22Rv1 (cell line): ENCODE measurements around the gene SLC16A5.
A peak's percentile ranks its signal among the peaks of the same experiment; 100 is the strongest.

ENCODE experiments used
- H3K27ac ChIP-seq: fragments of 450-650 bp; 2 replicates; pipeline ENCODE4 v1.5.1; 2017
- CTCF ChIP-seq: fragments of 450-650 bp; IDR thresholded peaks from 2 replicates; pipeline ENCODE4 v1.5.1; 2017; ENCODE audit warnings: mild to moderate bottlenecking
- ZFX ChIP-seq: fragments of 450-650 bp; IDR thresholded peaks from 2 replicates; pipeline ENCODE4 v1.6.1; 2017; ENCODE audit warnings: antibody characterized with exemption, borderline replicate concordance

Gene SLC16A5

GRCh38 chr17:75110234-75110937 is 22.6 kb downstream of the SLC16A5 start:
- peak overlapping the region; percentile 56 for H3K27ac ChIP-seq
- TF ChIP-seq ZFX (no peak), CTCF (no peak)

- no peak for TF ChIP-seq CTCF
- TF ChIP-seq ZFX, result no peak
- no peak overlapping the region for H3K27ac ChIP-seq
Measured at GRCh38 chr17:75111777-75112335, 24.1 kb downstream of the SLC16A5 start.

- H3K27ac ChIP-seq, result 0 out of 2 replicates have a peak overlapping the region, but pooled peaks have one; percentile 3
- peak; percentile 94 for TF ChIP-seq CTCF
- no peak for TF ChIP-seq ZFX
Measured at GRCh38 chr17:75113798-75114551, 26.2 kb downstream of the SLC16A5 start.

DNA sequence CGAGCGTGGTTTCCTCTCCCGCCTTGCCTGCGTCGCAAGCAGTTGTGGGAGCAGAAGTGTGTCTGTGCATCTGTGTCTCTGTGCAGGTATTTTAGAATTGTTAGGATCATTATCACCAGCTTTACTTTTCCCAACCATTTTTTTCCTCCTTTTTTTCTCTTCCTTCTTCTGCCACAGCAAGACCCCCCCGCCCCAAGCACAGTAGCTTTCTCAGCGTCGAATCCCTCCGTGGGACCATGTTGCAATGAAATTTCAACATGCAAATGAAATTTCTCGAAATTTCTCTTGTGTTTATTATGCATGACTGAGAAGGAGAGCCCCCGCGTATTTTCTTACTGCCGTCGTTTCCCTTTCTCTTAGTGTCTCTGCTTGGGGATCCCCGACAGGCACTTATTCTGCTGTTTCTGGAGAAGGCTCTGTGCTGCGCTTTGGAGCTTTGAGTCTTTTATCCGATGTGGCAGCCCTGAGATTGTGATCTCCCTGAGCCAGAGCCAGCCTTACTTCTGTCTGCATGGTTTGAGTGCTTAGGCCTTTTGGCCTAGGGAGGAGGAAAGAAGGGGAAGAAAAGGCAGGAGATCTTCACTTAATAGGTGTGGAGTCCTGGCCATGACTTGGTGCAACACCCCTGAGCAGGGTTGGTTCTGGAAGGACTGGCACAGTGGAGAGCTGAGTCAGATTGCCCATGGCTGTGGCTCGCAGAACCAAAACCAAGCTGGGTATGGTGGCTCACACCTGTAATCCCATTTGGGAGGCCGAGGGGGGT is 27.0 kb downstream of the SLC16A5 start:
- H3K27ac ChIP-seq, result 0 out of 2 replicates have a peak overlapping the region, but pooled peaks have one; percentile 3
- TF ChIP-seq CTCF (no peak), ZFX (no peak)

DNA sequence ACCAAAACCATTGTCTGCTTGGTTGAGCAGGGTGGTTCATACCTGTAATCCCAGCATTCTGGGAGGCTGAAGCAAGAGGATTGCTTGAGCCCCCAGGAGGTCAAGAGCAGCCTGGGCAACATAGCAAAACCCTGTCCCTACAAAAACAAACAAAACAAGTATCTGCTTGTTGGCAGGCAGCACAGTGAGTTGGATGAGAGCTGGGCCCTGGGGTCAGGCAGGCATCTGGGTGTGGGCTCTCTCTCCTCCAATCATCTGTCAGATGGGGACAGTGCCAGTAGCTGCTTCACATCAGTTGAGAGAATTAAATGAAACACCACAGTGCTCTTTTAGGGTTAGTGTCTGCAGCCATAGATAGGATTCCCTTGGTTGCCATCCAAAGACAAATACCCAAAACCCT is 27.8 kb downstream of the SLC16A5 start:
- TF ChIP-seq CTCF, result no peak
- TF ChIP-seq ZFX, result no peak
- H3K27ac ChIP-seq, result no peak overlapping the region

DNA sequence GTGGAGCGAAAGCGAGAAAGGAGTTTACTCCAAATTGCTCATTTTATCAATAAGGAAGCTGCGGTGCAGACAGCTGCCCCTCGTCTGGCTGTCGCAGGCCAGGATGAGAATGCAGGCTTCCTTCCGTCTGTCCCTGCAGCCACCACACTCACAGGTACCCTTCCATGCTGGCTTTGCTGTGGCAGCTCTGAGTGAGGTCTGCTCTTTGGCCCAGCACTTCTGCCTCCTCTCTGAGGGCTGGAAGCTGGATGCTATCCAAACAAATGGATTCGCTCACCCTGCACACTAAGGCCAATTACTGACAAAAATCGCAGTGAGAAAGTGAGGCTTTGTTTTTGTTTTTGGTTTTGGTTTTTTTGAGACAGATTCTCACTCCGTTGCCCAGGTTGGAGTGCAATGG is 29.0 kb downstream of the SLC16A5 start:
- no peak overlapping the region for H3K27ac ChIP-seq
- no peak for TF ChIP-seq ZFX
- no peak for TF ChIP-seq CTCF
